ENCODE data around the gene ETV2.

The ETV2 gene

DNA sequence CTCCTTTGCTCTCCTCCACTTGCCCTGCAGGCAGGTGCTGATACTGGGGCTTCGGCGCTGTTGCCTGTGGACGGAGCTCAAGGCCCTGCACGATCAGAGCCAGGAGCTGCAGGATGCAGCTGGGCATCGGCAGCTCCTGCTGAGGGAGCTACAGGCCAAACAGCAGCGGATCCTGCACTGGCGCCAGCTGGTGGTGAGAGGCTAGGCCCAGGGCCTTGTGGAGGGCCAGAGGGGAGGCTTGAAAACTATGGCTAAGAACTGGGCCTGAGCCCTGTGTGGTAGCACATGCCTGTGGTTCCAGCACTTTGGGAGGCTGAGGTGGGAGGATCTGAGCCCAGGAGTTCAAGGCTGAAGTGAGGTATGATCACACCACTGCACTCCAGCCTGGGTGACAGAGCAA is 22.7 kb upstream of the ETV2 start:
- TF ChIP-seq, protein P1, sequence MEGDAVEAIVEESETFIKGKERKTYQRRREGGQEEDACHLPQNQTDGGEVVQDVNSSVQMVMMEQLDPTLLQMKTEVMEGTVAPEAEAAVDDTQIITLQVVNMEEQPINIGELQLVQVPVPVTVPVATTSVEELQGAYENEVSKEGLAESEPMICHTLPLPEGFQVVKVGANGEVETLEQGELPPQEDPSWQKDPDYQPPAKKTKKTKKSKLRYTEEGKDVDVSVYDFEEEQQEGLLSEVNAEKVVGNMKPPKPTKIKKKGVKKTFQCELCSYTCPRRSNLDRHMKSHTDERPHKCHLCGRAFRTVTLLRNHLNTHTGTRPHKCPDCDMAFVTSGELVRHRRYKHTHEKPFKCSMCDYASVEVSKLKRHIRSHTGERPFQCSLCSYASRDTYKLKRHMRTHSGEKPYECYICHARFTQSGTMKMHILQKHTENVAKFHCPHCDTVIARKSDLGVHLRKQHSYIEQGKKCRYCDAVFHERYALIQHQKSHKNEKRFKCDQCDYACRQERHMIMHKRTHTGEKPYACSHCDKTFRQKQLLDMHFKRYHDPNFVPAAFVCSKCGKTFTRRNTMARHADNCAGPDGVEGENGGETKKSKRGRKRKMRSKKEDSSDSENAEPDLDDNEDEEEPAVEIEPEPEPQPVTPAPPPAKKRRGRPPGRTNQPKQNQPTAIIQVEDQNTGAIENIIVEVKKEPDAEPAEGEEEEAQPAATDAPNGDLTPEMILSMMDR (conservative IDR thresholded peaks at IDR 0.05; ENCODE audit: low read depth, low read length) = no peak
- DNase-seq (ENCODE audit: low read depth) = no peak

DNA sequence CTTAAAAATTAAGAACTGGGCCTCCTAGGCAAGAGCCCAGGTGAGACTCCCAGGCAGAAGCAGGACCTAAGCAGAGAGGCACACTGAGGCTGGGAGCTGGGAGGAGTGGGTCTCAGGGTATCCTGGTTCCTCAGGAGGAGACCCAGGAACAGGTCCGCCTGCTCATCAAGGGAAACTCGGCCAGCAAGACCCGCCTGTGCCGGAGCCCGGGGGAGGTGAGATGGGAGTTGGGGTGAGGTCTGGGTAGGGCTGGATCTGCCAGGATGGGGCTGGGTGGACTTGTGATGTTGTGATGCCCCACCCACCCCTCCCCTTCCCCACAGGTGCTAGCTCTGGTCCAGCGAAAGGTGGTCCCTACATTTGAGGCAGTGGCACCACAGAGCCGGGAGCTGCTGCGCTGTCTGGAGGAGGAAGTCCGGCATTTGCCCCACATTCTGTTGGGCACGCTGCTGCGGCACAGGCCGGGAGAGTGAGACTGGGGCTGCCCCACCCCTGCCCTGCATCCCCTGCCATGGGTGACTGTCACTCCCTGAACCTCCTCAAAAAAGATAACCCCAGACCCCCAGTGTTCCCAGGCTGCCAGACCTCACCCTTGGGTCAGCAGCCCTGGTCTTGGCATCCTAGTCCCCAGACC is 22.1 kb upstream of the ETV2 start:
- no peak for DNase-seq (ENCODE audit: low read depth)
- TF ChIP-seq, protein P1 (conservative IDR thresholded peaks at IDR 0.05; ENCODE audit: low read depth, low read length) = no peak
- no peak overlapping the region for H3K4me3 ChIP-seq (ENCODE audit: low read length)

More for the DNA sequence above, 22.7 kb upstream of the ETV2 start:
- no peak overlapping the region for H3K4me3 ChIP-seq (ENCODE audit: low read length)

DNA sequence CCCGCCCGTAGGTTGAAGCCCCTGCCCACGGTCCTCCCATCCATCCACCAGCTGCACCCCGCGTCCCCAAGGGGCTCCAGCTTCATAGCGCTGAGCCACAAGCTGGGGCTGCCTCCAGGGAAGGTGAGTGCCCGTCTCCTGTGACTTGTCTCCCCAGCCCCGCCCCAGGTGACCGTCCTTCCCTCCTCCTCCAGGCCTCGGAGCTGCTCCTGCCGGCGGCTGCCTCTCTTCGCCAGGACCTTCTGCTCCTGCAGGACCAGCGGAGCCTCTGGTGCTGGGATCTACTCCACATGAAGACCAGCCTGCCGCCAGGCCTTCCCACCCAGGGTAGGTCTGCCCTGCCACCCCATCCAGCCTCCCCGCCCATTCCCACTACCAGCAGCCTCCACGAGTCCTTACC is 21.5 kb upstream of the ETV2 start:
- no peak for DNase-seq (ENCODE audit: low read depth)

DNA sequence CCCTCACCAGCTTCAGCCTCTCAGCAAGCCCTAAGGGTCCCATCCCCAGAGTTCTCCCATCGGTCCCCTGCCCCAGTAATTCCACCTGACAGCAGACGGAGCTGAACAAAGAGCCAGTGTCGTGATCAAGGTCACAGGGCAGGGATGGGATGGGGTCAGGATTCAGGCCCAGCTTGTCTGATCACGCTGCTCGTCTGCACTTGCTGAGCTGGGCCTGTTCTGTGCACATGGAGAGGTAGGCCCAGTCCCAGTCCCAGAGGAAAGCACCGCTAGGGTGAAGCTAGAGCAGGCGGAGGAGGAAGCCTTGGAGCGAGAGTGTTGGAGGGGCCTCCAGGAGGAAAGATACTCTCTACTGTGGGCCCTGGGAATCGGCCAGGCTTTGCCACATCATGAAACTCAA is 19.8 kb upstream of the ETV2 start:
- DNase-seq (ENCODE audit: low read depth) = no peak
- TF ChIP-seq, protein P1 (conservative IDR thresholded peaks at IDR 0.05; ENCODE audit: low read depth, low read length) = no peak
- H3K4me3 ChIP-seq (ENCODE audit: low read length) = no peak overlapping the region

More for the DNA sequence above, 21.5 kb upstream of the ETV2 start:
- H3K4me3 ChIP-seq (ENCODE audit: low read length) = no peak overlapping the region
- TF ChIP-seq, protein P1 (conservative IDR thresholded peaks at IDR 0.05; ENCODE audit: low read depth, low read length) = no peak

DNA sequence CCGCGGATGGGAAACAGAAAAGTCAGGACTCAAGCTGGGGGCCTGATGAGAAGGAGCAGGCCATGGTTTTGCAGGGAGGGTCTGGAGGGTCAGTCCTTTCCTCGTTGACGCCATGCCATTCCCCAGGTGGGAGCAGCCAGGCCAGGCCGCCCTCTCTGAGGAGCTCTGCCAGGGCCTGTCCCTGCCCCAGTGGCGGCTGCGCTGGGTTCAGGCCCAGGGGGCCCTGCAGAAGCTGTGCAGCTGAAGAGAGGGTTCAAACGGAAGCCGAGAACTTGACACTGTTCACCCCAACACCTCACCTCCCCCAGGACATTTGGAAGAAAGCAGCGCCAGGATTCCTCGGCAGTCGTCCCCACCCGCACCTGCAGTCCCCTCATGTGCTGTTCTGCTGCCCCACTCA is 18.8 kb upstream of the ETV2 start:
- H3K4me3 ChIP-seq (ENCODE audit: low read length) = no peak overlapping the region
- DNase-seq (ENCODE audit: low read depth) = no peak
- TF ChIP-seq, protein P1 (conservative IDR thresholded peaks at IDR 0.05; ENCODE audit: low read depth, low read length) = no peak

DNA sequence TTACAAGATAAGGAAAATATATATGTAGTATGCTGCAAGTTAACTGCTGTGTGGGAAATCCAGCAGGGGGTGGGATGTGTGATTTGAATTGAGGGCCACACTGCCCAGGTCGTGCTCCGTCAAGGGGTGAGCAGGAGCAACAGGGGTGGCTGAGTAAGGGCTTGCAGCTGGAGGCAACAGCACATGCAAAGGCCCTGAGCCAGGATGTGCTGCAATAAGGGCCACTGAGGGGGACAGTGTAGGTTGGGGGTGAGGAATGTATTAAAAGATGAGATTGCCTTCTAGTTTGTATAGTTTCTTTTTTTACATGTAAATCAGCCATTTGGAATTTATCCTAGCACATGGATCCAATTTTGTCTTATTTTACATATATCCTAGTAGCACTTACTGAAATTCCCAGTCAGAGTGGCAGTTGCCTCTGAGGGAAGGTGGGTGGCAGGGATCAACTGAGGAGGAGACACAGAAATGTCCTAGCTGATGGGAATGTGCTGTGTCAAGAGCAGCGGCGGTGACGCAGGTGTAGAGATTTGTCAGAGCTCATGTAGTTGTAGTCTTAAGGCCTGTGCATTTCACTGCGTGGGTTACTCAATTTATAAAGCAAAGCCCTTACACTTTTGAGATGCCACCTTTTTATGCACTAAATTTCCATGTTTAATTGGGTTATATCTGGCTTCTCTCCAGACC is 18.1 kb upstream of the ETV2 start:
- no peak for DNase-seq (ENCODE audit: low read depth)
- H3K4me3 ChIP-seq (ENCODE audit: low read length) = no peak overlapping the region
- TF ChIP-seq, protein P1 (conservative IDR thresholded peaks at IDR 0.05; ENCODE audit: low read depth, low read length) = no peak

DNA sequence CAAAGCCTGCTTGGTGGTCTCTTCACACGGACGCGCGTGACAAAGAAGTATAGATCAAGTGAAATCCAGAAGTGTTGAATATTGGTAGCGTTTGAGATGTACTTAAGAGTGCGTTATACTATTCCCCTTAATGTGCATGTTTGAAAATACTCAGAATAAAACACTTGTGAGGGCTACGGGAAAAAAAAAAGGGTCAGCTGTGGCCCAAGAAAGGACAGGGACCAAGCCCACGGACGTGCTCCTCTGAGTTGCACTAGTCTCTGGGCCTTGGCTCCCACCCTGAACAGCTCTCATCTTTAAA is 13.3 kb upstream of the ETV2 start:
- TF ChIP-seq, protein P1 (conservative IDR thresholded peaks at IDR 0.05; ENCODE audit: low read depth, low read length) = no peak
- no peak for DNase-seq (ENCODE audit: low read depth)

More for the DNA sequence above, 13.3 kb upstream of the ETV2 start:
- peak overlapping the region; percentile 90 for H3K4me3 ChIP-seq (ENCODE audit: low read length)

Data from retinal pigment epithelial cell (primary cell).